Measurements from ENCODE around the gene HSPA12B. TPM values are rescaled to one million over a fixed set of nuclear protein-coding genes. Genes with fewer than 3 reads are reported as not detected.
A peak's percentile ranks its signal among the peaks of the same experiment; 100 is the strongest.

The HSPA12B gene
- total RNA-seq, 1 experiment from 2014 or later = 2.7 TPM

GRCh38 chr20:3760655-3761348 is 28.3 kb downstream of the HSPA12B start:
- Histone ChIP-seq H2BK20ac (ENCODE audit: low read depth, low read length, poor library complexity, severe bottlenecking) (no peak overlapping the region), H2AFZ (ENCODE audit: low read length) (no peak overlapping the region), H3K27ac (ENCODE audit: insufficient read length, low read depth, low read length) (no peak overlapping the region), H3K79me1 (ENCODE audit: insufficient read depth, low read depth, low read length, poor library complexity, severe bottlenecking) (peaks cover 3% of the 10 kb centered on the region), H3K27me3 (ENCODE audit: insufficient read depth, low read length) (no peaks in the 10 kb centered on the region), H2BK5ac (ENCODE audit: insufficient read length, low read length) (no peak overlapping the region), H3K14ac (ENCODE audit: insufficient read depth, low read length) (no peak overlapping the region), H3K9ac (ENCODE audit: extremely low read depth, insufficient read length, low read length) (no peak overlapping the region), H3K56ac (ENCODE audit: insufficient read length, low read depth, low read length) (no peak overlapping the region), H3K18ac (ENCODE audit: insufficient read length, low read depth, low read length) (no peak overlapping the region), H3K79me2 (ENCODE audit: insufficient read depth, low read length) (no peaks in the 10 kb centered on the region), H2AK5ac (ENCODE audit: insufficient read length, low read length) (no peak overlapping the region), H3K23ac (ENCODE audit: insufficient read length, low read depth, low read length) (no peak overlapping the region), H4K91ac (ENCODE audit: insufficient read length, low read depth, low read length) (no peak overlapping the region), H4K5ac (ENCODE audit: insufficient read length, low read depth, low read length) (no peak overlapping the region), H2BK120ac (ENCODE audit: low read depth, low read length, poor library complexity, severe bottlenecking) (no peak overlapping the region), H3K4ac (ENCODE audit: low read depth, low read length) (no peak overlapping the region), H3K23me2 (ENCODE audit: insufficient read length, low read depth, low read length, poor library complexity, severe bottlenecking) (peaks cover 2% of the 10 kb centered on the region), H3K9me3 (ENCODE audit: control insufficient read depth, low read depth, low read length) (no peaks in the 10 kb centered on the region), H2BK15ac (ENCODE audit: low read depth, low read length) (no peak overlapping the region), H3K4me1 (ENCODE audit: insufficient read depth, low read length) (no peaks in the 10 kb centered on the region), H2BK12ac (ENCODE audit: insufficient read length, low read depth, low read length) (no peak overlapping the region), H4K20me1 (ENCODE audit: control insufficient read depth, insufficient read depth, insufficient read length) (no peaks in the 10 kb centered on the region), H3K4me2 (ENCODE audit: insufficient read depth, insufficient read length, low read length) (no peak overlapping the region), H4K8ac (replicated peaks; ENCODE audit: insufficient read length, low read depth, low read length) (no peak overlapping the region), H3T11ph (ENCODE audit: low read length) (no peak overlapping the region)
- Mint-ChIP-seq H3K36me3 (ENCODE audit: insufficient read depth in 1 of 3, low read depth in 3 of 3) (peaks cover 21 to 26% (median 25%) of the 10 kb centered on the region in 3 experiments; a peak in 6 of 7 replicates), H3K4me1 (peaks cover 0 to 6% of the 10 kb centered on the region in 2 experiments), H3K27me3 (ENCODE audit: low read depth) (no peaks in the 10 kb centered on the region), H3K4me3 (no peak overlapping the region), H3K27ac (peak overlapping the region in 2 of 3 experiments; percentile 10 to 44; a peak in 1 of 7 replicates), H3K9me3 (no peaks in the 10 kb centered on the region)
- no CpG with 5 or more reads among the region's 10 CpGs for WGBS (ENCODE audit: extremely low coverage, insufficient read length, low lambda C conversion rate)
- DNase-seq = no peak
- no peak for TF ChIP-seq CTCF (conservative IDR thresholded peaks at IDR 0.05)

Measured in H9 (cell line).